HUDEP-2 (cell line): ENCODE results near the gene ADGRL3.

Source experiments
- DNase-seq, 76 experiments: peaks; one replicate each; lab custom pipeline; 2025; ENCODE audit not compliant: unreplicated experiment in 76 of 76; lab: John Stamatoyannopoulos, UW

The ADGRL3 gene

GRCh38 chr4:61275241-61275640, 75.1 kb downstream of the ADGRL3 start:
- no peak for DNase-seq

GRCh38 chr4:61276029-61276428, 75.9 kb downstream of the ADGRL3 start:
- DNase-seq = no peak

GRCh38 chr4:61277785-61278760, 77.9 kb downstream of the ADGRL3 start:
- no peak for DNase-seq

- no peak for DNase-seq
Measured at GRCh38 chr4:61292322-61292721, 92.2 kb downstream of the ADGRL3 start.

GRCh38 chr4:61293707-61294400, 93.7 kb downstream of the ADGRL3 start:
- no peak for DNase-seq

GRCh38 chr4:61294936-61295335, 94.8 kb downstream of the ADGRL3 start:
- no peak for DNase-seq

GRCh38 chr4:61296144-61296543, 96.0 kb downstream of the ADGRL3 start:
- DNase-seq = no peak

GRCh38 chr4:61298178-61298740, 98.1 kb downstream of the ADGRL3 start:
- DNase-seq = no peak

- no peak for DNase-seq
Measured at GRCh38 chr4:61299316-61299715, 99.2 kb downstream of the ADGRL3 start.

GRCh38 chr4:61300266-61300844, 100.2 kb downstream of the ADGRL3 start:
- DNase-seq = no peak

GRCh38 chr4:61301271-61301670, 101.1 kb downstream of the ADGRL3 start:
- no peak for DNase-seq

GRCh38 chr4:61308033-61308432, 107.9 kb downstream of the ADGRL3 start:
- DNase-seq = no peak

GRCh38 chr4:61309616-61310015, 109.5 kb downstream of the ADGRL3 start:
- no peak for DNase-seq

- DNase-seq = no peak
Measured at GRCh38 chr4:61312526-61312925, 112.4 kb downstream of the ADGRL3 start.

- no peak for DNase-seq
Measured at GRCh38 chr4:61318431-61318830, 118.3 kb downstream of the ADGRL3 start.

- no peak for DNase-seq
Measured at GRCh38 chr4:61319156-61319555, 119.0 kb downstream of the ADGRL3 start.

GRCh38 chr4:61320154-61320553, 120.0 kb downstream of the ADGRL3 start:
- no peak for DNase-seq

GRCh38 chr4:61320631-61321030, 120.5 kb downstream of the ADGRL3 start:
- no peak for DNase-seq

- DNase-seq = no peak
Measured at GRCh38 chr4:61332693-61333092, 132.6 kb downstream of the ADGRL3 start.

GRCh38 chr4:61333490-61333889, 133.4 kb downstream of the ADGRL3 start:
- no peak for DNase-seq

- no peak for DNase-seq
Measured at GRCh38 chr4:61335241-61335763, 135.2 kb downstream of the ADGRL3 start.
